Stimulated activated CD8-positive, alpha-beta memory T cell treated with anti-CD3 and anti-CD28 coated beads, Interleukin-7, amount 100 ng/mL, for 4 hours (primary cell): Measurements from ENCODE around the gene NDUFA7.
"Not testable (repeated sequence)": the region's sequence is repeated elsewhere in the genome, so short reads cannot be mapped to it uniquely, and the experiment has no call there.

Experiments
- DNase-seq, 2 donors: peaks; one replicate each; pipeline ENCODE4 v3.0.0-alpha.2; 2020; ENCODE audit warnings: low read depth in 2 of 2

NDUFA7 gene

GRCh38 chr19:8264248-8264647 is 56.9 kb downstream of the NDUFA7 start:
- not testable (repeated sequence) for DNase-seq

- DNase-seq, result no peak
Observed at GRCh38 chr19:8262431-8262830, 58.7 kb downstream of the NDUFA7 start.

GRCh38 chr19:8261881-8262280 is 59.3 kb downstream of the NDUFA7 start:
- no peak for DNase-seq

GRCh38 chr19:8261347-8261746 is 59.8 kb downstream of the NDUFA7 start:
- no peak for DNase-seq
